HG03039 (cell line): Measurements from ENCODE around the gene CDH16.
"Not testable (repeated sequence)": the region's sequence is repeated elsewhere in the genome, so short reads cannot be mapped to it uniquely, and the experiment has no call there.

Source experiments
- ATAC-seq: cut with Tn5 transposase; IDR thresholded peaks from one replicate; pipeline ENCODE4 v1.9.1; 2021; ENCODE audit warnings: mild to moderate bottlenecking, moderate library complexity; ENCODE audit not compliant: unreplicated experiment

The CDH16 gene

GRCh38 chr16:66918803-66919568, at the start of gene CDH16:
CDH16 (minus strand) TSS chr16:66918885; CDS start chr16:66918065, 820 bp downstream.
- no peak for ATAC-seq

- ATAC-seq, result no peak
Observed at GRCh38 chr16:66964049-66964448, 45.4 kb upstream of the CDH16 start.

GRCh38 chr16:66961914-66962313, 43.2 kb upstream of the CDH16 start:
- ATAC-seq, result no peak

- no peak for ATAC-seq
Observed at GRCh38 chr16:66961065-66961744, 42.5 kb upstream of the CDH16 start, which contains the start of gene CES3. CES3 (plus strand) TSS chr16:66961266; CDS start chr16:66961308, 42 bp downstream.

GRCh38 chr16:66960270-66960669, 41.6 kb upstream of the CDH16 start:
- no peak for ATAC-seq

GRCh38 chr16:66959704-66960161, 41.0 kb upstream of the CDH16 start:
- ATAC-seq, result no peak

- no peak for ATAC-seq
Observed at GRCh38 chr16:66958857-66959703, 40.4 kb upstream of the CDH16 start.

- ATAC-seq, result not testable (repeated sequence)
Observed at GRCh38 chr16:66956154-66956457, 37.4 kb upstream of the CDH16 start.

- ATAC-seq, result not testable (repeated sequence)
Observed at GRCh38 chr16:66955363-66956153, 36.9 kb upstream of the CDH16 start.

- no peak for ATAC-seq
Observed at GRCh38 chr16:66954097-66954659, 35.5 kb upstream of the CDH16 start.

- no peak for ATAC-seq
Observed at GRCh38 chr16:66953462-66954096, 34.9 kb upstream of the CDH16 start.

GRCh38 chr16:66952430-66953110, 33.9 kb upstream of the CDH16 start:
- ATAC-seq, result no peak

- no peak for ATAC-seq
Observed at GRCh38 chr16:66950971-66951790, 32.5 kb upstream of the CDH16 start.

- no peak for ATAC-seq
Observed at GRCh38 chr16:66950437-66950836, 31.8 kb upstream of the CDH16 start.

GRCh38 chr16:66949472-66949871, 30.8 kb upstream of the CDH16 start:
- ATAC-seq, result no peak

- no peak for ATAC-seq
Observed at GRCh38 chr16:66948837-66949225, 30.1 kb upstream of the CDH16 start.

- ATAC-seq, result no peak
Observed at GRCh38 chr16:66948134-66948836, 29.6 kb upstream of the CDH16 start.
